SKM-1 (cell line): ENCODE results near the gene RLBP1.
A peak's percentile ranks its signal among the peaks of the same experiment; 100 is the strongest.

Experiments
- DNase-seq: peaks from one replicate; lab custom pipeline; 2025; ENCODE audit not compliant: unreplicated experiment; lab: John Stamatoyannopoulos, UW

RLBP1 gene

DNA sequence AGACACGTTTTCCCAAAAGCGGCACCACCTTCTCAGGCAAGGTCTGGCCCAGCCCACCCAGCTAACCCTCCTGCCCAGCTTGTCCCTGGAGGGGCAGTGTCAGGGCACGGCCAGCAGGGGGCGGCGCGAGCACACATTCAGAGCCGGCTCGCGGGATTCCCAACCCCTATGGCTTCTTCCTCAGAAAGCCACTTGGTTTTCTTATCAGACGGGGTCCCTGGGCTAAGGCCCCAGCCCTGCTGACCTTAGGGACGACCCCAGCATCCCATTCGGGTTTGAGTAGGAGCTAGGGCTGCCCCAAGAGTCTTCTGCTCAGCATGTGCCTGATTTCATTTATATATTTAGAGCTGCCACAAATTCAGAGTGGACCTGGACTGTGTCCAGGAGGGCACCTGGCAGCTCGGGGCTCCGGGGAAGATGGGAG is 14.5 kb downstream of the RLBP1 start:
- peak; percentile 43 for DNase-seq

GRCh38 chr15:89205991-89206585 is 15.3 kb downstream of the RLBP1 start:
- DNase-seq: no peak

GRCh38 chr15:89203705-89204273 is 17.6 kb downstream of the RLBP1 start:
- no peak for DNase-seq

DNA sequence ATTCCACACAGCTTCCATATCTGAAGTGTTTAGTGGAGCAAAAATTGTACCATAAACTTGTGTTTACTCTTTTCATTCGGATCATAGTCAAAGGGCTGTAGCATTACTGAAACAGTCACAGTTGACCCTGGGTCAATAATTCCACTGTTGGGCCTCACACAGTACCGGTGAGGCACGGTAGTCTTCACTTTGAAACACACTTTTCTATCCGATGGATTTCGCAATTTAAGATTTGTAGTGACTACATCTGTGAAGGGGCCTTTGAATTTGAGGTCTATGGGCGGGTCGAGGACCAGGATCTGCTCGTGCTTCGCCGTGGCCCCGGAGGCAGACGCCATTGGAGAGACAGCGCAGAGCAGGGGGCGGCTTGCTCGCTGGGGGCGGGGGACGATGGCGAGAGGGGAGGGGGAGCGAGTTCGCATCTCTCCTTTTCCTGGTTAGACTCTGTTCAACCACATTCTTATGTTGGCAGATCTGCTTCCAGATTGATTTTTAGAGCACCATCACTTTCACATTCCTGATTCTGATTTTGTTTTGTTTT is 19.8 kb downstream of the RLBP1 start:
- no peak for DNase-seq

GRCh38 chr15:89200182-89200581 is 21.2 kb downstream of the RLBP1 start:
- no peak for DNase-seq

- DNase-seq: no peak
Measured at GRCh38 chr15:89199746-89200145, 21.6 kb downstream of the RLBP1 start.

- DNase-seq: no peak
Measured at GRCh38 chr15:89198934-89199333, 22.4 kb downstream of the RLBP1 start.

DNA sequence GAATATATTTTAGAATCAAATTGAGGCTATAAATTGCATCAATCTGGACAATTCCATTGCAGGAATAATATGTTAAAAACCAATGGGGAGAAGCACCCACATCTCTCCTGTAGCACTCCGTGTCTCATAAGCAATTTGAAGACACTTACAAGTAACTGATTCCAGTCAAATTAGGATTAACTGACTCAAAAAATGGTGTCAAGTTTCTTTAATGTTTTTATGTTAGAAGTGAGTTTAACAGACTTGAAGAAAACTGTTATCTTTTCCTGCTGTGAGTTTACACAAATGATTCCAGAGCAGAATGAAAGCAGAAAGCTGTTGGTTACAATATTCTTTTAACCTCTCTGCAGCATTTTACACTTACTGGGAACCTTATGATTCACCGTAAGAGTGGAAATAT is 23.2 kb downstream of the RLBP1 start:
- no peak for DNase-seq

GRCh38 chr15:89197503-89197971 is 23.8 kb downstream of the RLBP1 start:
- no peak for DNase-seq

- DNase-seq: no peak
Measured at GRCh38 chr15:89196994-89197393, 24.4 kb downstream of the RLBP1 start.

GRCh38 chr15:89196241-89196640 is 25.1 kb downstream of the RLBP1 start:
- DNase-seq: no peak

- DNase-seq: no peak
Measured at GRCh38 chr15:89195836-89196235, 25.5 kb downstream of the RLBP1 start.

DNA sequence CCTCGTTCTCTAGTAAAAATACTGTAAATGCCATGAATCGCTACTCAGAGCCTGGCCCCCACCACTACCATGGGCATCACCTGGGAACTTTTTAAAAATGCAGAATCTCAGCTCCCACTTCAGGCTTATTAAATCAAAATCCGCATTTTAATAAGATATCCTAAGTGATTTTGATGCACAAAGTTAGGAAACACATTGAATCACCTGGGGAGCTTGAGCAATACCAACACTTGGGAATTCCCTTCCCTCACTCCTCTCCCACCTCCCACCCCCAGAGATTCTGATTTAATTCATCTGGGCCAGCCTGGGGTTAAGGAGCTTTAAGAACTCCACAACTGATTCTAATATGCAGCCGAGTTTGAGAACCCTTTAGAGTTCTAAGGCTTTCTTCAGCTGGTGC is 26.8 kb downstream of the RLBP1 start:
- DNase-seq: no peak

DNA sequence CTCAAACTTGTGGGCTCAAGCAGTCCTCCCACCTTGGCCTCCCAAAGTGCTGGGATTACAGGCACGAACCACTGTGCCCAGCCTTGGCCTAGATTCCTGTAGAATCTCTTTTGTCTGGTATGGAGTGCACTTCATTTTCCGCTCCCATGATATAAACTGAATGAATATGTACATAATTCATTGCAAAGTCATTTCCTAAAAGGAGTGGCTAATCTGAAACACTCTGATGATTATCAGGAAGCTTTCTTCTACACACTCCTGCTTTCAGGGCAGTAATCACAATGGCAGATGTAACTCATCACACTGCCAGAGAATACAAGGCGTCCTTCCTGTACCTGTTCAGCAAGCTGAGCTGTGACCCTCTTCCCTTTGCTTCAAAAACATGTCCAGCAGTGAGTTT is 28.6 kb downstream of the RLBP1 start:
- no peak for DNase-seq

DNA sequence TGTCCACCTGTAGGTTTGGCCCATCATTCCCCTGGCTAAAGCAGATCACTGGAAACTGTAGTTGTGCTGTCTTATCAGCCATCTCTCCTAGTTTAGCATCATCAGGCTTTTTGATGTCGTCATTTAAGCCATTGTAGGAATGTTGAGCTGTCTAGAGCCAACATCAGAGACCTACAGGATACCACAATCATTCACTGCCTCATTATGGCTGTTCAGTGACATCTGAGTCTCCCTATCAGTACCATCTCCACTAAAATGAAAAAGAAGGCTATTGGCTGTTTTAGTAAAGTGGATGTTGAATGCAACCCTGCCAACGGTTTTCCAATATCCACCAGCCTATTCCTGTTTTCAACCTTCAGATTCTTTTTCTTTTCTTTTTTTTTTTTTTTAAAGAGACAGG is 29.2 kb downstream of the RLBP1 start:
- no peak for DNase-seq

- DNase-seq: no peak
Measured at GRCh38 chr15:89187986-89188514, 33.3 kb downstream of the RLBP1 start.

DNA sequence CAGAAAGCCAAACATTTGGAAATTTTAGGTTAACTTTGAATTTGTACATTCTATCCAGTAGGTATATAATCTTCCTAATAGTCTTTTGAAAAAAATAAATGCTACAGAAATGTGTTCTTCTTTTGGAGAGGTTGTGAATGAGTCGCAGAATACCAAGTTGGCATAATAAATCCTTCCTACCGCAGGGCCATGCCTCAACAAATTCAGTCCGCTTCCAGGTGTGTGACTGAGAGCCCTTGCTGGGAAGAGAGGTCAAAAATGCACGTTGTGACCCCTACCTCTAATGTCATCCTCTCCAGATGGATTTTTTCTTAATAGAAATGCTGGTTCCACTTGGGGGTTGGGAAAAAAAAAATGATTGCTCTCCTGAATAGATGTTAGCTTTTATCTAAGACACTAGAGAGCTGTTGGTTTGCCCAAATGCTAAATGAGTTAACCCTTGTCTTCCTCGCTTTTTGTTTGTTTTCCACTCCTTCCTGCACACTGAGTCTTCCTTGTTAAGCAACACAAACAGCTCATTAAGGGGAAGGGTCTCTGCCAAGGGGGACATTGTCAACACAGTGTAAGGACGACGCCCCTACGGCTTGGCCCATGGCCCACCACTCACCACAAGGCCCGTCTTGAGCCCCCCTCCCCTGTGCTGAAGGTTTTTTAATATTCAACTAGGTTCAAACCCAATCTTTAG is 33.9 kb downstream of the RLBP1 start:
- no peak for DNase-seq

- no peak for DNase-seq
Measured at GRCh38 chr15:89186803-89187202, 34.6 kb downstream of the RLBP1 start.

DNA sequence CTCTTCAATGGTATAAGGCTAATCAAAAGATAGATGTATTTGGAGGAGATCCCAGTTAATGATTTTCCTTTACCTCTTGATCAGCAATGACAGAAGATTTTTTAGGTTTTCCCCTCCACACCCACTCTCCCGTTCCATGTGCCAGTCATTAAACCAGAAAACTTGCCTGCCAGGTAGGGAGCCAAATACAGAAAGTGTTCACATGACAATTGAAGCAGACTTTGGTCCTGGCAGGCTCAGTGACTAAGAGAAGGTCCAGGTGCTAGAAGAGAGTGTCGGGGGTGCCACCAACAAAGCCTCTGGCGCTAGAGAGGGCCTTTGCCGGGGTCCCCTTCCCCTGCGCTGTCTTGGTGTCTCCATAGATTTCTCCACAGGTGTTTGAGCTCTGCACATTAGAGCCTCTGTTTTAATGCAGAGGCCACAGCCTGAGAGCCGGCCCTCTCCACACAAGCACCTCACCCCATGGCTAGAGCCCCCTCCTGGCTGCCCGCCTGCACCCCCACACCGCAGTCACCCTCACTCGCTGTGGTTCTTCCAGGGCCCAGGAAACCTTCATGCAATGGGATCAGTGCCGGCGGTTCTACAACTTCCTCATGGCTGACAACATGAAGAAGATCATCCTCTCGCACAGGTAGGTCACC is 36.4 kb downstream of the RLBP1 start:
- DNase-seq: no peak

GRCh38 chr15:89184357-89184756 is 37.0 kb downstream of the RLBP1 start:
- no peak for DNase-seq
